ENCODE results near the gene CTNNA1.
"Not testable (repeated sequence)": the region's sequence is repeated elsewhere in the genome, so short reads cannot be mapped to it uniquely, and the experiment has no call there.

The CTNNA1 gene

DNA sequence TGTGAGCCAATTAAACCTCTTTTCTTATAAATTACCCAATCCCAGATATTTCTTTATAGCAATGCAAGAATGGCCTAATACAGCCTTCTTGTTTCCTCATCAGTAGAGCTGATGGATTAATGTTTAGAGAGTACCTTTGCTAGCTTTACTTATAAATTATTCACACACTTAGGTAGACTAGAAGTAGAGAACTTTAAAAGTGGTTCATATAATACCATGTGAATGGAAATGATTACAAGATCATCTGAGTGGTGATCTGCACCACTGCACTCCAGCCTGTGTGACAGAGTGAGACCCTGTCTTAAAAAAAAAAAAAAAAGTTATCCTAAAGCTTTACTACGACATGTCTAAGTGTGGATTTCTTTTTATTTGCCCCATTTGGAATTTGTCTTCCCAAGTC, 145.1 kb downstream of the CTNNA1 start:
- no peak for DNase-seq (ENCODE audit: low read depth)

DNA sequence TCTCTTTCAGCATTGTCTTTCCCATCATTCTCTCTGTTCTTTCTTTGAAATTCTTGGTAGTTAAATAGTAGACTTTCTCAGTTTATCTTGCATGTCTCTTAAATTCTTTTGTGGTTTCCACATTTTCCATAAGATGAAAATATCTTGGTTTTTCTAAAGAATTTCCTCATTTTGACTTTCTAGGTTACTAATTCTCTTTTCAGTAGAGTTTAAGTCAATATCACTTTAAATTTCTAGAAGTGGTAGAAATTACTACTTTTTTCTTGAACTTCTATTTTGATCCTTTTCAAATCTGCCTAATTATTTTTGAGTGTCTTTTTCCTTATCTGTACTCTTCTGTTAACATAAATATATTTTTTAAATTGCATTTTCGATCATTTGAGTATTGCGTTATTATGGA, 145.5 kb downstream of the CTNNA1 start:
- no peak for DNase-seq (ENCODE audit: low read depth)

DNA sequence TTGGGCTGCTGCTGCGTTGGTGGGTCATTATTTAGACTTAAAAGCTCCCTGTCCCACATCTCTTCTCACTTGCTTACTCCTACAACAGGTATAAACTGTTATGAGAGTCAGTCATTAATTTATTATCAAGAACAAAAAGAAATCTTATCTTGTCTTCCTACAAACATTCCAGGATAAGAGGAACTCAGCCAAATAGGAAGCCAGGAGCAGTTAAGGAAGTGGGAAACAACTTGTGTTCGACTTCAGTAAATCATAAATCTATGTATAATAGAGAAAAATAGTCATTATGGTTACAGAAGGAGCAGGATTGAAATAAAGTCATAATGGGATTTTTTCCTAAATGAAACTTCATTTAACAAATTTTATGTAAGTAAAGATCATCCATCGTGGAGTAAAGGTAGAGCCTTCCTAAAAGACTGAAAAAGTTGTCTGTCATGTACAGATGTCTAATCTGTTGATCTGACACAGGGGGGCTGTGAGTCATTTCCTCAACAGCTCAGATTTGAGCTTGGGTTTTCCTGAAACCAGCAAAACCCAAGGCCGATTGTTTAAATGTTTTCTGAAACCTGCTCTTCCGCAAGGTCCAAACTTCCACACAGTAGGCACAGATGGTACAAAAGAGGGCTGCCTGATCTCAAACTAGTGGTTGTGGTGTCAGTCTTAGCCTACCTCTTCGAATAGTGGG, 147.2 kb downstream of the CTNNA1 start:
- DNase-seq (ENCODE audit: low read depth): no peak

DNA sequence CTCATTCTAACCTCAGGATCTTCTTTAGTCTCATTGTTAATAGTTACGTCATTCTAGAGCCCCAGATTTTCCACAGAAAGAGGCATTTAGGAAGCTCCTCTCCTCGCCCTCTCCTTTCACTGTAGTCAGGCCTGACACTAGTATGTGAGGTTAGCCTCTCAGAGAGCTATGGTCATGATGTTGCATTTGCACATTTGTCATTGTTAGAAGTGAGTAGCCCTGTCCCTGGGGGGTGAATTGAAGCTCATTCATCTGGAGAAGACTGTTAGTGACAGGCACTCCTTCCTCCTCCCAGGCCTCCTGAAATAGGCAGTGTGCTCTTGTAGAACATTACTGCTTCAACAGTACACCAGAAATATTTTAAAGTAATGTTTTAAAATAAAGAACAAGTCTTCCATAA, 148.5 kb downstream of the CTNNA1 start:
- DNase-seq (ENCODE audit: low read depth): no peak

DNA sequence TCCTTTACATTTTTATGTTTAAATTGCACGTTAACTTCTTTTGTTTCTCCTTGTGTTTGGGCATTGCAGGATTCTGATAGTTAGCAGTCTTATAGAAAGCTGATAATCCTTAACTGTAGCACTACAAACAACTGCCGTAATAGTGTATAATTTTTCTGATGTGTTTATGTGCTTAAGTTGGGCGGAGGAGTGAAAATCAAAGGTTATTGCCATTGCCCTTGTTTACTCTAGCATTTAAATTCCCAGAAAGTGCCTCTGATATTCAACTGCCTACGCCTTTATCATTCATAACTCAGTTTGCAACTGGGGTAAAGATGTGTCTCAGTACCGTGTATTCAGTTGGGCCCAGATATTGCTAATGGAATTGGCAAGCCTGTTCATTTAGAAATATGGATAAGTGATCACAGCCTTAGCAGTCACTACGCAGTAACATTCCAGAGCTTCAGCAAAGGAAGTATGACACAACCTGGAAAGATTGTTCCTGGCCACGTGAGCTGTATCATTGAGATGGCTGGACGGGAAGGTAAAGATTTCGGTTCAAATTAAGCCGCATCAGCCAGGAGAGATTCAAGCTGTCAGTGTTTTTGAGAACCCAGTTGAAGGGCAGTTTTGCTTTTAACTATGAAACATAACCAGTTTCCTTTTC, 150.0 kb downstream of the CTNNA1 start:
- DNase-seq (ENCODE audit: low read depth): no peak

DNA sequence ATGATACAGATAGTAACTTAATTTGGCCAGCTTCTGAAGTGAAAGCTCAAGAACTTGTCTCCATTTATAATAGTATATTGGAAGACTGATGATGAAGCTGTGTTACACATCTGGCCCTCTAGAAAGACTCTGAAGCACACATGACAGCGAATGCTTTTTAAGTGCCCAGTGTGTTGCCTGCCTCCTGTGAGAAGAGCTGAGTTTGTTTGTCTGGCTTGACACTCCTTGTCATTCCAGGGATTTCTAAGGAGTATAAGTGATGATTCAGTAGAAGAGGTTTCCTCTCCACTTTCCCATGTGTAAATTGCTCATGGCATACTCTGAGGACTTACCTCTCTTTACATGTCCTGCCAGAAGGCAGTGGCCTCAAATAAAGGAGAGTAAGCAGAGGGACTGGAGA, 152.3 kb downstream of the CTNNA1 start:
- DNase-seq (ENCODE audit: low read depth): no peak

DNA sequence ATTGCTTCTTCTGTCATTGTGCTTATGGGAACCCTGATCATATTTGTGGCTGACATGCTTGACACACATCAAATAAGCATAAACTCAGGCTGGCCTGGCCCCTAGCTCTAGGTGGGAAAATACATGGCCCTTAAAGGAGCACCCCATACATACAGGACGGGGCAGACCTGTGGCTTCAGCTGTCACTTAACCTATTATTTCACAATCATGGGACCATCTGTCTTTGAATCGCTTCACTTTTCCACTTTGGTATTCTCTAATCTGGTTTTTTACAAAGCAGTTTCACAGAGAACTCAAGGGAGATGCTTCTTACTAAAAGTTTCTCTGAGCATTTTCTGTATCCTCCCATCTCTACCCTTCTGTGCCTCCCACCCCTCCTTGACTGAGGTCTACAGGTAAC, 156.5 kb downstream of the CTNNA1 start:
- DNase-seq (ENCODE audit: low read depth): no peak

DNA sequence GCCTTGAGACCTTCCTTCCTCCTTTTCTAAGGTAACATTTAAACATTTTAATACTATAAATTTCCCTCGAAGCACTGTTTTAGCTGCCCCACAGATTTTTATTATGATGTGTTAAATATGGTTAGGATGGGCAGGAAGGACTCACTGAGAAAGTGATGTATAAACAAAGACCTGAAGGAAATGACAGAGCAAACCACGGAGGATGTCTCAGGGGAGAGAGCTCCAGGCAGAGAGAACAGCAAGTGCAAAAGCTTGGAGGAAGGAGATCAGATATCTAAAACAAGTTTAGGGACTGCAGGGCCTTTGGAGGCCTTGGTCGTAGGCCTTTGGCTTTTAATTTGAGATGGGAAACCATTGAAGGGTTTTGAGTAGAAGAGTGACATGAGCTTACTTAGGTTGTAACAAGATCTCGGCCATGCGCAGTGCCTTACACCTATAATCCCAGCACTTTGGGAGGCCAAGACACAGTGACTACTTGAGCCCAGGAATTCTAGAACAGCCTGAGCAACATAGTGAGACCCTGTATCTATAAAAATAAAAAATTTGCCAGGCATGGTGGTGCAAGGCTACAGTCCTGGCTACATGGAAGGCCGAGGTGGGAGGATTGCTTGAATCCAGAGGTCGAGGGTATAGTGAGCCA, 157.4 kb downstream of the CTNNA1 start:
- no peak for DNase-seq (ENCODE audit: low read depth)

DNA sequence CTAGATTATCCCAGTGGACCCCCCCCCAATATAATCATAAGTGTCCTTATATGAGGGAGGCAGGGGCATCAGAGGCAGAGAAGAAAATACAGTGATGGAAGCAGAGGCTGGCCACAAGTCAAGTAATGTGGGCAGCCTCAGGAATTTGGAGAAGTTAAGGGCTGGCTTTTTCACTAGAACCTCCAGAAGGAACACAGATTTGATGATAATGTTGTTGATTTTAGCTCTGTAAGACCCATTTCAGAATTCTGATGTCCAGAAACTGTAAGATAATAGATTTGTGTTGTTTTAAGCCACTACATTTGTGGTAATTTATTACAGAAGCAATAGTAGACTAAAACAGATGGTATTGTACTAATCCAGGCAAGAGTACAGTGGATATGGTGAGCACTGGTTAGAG, 158.2 kb downstream of the CTNNA1 start:
- no peak for DNase-seq (ENCODE audit: low read depth)

DNA sequence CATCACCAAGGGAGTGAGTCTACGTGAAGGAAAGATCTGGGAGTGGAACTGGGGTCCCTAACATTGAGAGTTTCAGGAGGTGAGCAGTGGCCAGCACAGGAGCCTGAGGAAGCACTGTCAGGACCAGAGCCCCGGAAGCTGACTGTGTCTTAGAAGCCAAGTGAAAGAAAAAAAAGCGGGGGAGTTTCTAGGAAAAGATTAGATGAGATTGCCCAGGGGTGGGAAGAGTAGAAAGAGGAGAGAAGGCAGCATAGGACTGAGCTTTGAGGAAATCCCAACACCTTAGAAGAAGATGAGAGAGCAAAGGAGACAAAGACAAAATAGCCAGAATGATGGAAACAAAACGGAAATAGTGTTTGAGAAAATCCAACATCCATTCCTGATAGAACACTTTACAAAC, 158.9 kb downstream of the CTNNA1 start:
- no peak for DNase-seq (ENCODE audit: low read depth)

DNA sequence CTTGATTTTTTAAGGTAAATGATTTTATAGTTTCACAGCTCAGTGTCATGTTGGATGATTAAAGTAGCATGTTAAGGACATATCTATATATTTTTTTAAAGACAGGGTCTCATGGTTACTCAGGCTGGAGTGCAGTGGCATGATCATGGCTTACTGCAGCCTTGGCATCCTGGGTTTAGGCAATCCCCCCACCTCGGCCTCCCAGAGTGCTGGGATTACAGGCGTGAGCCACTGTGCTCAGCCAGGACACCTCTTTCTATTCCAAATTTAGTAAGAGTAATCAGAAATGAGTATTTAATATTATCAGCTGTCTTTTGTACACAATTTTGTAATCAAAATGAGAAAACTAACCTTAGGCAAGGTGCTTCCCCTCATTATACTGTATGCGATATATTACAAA, 160.5 kb downstream of the CTNNA1 start:
- no peak for DNase-seq (ENCODE audit: low read depth)

DNA sequence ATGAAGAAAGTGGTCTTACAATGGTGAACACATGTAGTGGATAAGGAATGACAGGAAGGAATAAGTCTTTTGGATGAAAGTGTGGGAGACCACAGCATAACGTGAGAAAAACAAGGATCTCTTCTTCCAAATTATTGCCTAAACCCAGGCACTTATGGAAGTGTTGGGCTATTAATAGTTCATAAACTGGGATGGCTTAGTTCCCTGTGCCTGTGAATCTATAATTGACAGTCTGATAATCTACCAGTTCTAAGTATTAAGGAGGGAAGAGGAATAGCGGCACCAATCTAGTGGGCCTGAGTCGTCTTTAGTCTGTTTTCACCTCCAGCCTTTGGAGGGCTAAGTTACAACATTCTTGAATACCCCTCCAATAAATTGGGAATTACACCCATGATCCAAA, 161.1 kb downstream of the CTNNA1 start:
- DNase-seq (ENCODE audit: low read depth): no peak

DNA sequence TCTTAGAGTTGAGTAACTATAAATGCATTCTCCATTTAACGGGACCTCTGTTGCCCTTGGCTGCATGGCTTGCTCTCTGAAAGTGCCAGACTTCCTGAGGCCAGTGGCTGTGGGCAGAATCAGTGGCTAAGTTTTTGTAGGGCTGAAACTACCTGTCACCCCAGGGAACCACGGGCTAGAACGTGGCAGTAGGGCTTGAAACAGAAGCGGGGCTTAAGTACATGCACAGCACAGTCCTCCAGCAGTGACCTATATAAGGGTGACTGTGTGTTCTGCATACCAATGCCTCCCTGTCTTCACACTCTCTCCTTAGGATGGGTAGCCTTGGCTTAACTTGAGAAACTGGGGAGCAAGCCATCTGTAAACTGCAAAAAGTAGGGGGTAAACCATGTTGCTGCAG, 165.5 kb downstream of the CTNNA1 start:
- DNase-seq (ENCODE audit: low read depth): no peak

DNA sequence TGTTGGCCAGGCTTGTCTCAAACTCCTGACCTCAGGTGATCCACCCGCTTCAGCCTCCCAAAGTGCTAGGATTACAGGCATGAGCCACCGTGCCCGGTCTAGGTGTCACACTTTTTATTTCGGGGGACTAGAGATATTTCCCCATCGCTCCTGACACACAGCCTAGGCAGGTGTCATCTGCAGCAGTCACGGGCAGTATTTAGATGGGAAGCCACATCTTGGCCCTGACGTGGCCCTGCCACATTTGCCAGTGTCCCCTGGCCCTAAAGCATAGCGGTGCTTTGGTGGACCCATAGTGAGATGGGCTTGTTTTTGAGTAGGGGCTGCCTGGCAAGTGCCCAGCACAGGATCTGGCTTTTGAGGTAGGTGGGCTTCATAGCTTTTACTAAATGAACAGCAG, 167.0 kb downstream of the CTNNA1 start:
- DNase-seq (ENCODE audit: low read depth): no peak

DNA sequence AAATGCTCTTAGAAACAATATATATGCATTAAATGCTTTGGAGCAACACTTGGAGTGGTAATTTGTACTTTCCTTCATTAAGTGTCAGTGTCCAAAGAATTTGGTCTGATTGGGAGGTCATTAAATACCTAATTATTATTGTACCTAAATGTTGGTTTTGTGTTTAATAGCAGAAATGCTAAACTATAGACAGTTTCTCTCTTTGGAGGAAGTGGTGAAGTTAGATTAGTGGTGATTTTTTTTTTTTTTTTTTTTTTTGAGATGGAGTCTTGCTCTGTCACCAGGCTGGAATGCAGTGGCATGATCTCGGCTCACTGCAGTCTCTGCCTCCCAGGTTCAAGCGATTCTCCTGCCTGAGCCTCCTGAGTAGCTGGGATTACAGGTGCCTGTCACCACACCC, 168.1 kb downstream of the CTNNA1 start:
- not testable (repeated sequence) for DNase-seq (ENCODE audit: low read depth)

DNA sequence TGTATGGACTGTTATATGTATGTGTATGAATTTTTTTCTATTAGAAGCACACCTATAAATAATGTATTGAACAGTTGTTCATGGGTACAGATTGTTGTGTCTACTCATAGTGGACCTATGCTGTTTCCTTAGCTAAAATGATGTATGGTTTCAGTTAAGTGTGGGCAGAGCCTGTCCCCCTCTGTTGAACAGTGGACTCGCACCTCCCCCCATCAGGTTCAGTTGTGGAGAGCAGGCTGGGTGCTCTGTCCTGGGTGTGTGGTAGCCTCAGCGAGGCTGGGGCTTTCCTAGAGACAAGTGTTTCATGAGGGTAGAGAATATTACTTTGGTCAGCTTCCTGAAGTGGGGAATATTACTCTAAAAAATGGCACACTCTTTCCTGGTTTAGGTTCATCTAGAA, 169.3 kb downstream of the CTNNA1 start:
- DNase-seq (ENCODE audit: low read depth): no peak

DNA sequence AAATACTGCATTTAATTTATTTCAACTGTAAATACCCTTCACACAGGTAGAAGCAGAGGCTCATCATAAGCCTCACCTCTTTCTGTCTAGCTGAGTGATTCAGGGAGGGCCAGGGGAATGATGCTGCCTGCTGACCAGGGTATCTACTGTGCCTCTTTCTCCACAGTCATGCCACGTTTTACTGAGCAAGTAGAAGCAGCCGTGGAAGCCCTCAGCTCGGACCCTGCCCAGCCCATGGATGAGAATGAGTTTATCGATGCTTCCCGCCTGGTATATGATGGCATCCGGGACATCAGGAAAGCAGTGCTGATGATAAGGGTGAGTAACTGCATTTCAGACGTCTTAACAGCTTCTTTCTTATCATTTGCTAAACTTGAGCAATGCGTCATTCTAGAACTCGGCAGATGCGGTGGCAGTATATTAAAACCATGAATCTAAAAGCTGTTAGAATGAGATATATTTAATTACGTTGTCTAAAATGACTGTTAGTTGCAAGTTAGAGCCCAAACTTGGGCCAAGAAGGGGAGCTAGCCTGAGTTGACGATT, 171.9 kb downstream of the CTNNA1 start:
- no peak for DNase-seq (ENCODE audit: low read depth)

DNA sequence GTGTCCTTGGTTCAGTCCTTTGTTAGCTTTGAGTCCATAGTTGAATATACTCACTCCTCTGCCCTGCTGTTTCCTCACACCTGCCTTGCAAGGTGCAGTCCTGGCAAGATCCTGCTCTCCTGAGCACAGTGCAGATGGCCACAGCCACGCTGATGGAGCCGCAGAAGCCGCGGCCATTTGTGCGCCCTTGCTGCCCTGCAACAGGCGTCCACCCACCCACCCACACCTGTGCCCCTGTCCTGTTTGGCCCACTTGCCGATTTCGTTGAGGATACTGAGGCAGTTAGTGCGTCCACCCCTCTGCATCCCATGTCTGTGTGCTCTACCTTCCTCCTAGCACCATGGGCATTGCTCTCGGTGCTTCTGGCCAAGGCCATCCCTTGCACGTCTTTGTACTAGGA, 173.0 kb downstream of the CTNNA1 start:
- DNase-seq (ENCODE audit: low read depth): no peak

DNA sequence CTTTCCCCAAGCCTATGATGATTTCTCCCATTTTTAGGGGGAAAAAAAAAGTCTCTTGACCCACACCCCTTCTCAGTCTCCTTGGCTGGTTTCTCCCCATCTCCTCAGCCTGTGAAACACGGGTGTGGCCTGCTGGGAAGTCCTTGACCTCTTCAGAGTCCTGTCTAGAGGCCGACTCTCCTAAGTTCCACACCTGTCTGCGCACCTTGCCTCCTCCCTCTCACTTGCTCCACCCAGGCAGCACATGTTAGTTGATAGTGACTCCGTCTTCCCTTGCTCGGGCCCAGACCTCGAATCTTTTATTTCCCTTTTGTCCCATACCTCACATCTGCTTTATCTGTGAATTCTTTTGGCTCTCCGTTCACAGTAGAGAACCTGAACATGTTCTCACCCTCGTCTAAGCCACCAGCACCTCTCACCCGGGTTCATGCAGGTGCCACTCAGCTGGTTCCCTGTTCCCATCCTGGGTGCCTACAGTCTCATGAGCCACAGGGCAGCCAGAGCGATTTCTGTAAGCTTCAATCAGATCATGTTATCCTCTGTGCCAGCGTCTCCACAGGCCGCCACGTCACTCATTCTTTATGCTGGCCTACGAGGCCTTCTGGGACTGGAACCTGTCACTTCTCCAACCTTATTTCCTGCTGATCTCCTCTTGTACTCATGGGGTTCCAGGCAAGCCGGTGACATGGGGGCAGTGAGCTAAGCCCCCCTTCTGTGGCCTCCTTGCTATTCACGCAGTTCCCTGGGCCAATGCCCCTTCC, 173.6 kb downstream of the CTNNA1 start:
- DNase-seq (ENCODE audit: low read depth): no peak

DNA sequence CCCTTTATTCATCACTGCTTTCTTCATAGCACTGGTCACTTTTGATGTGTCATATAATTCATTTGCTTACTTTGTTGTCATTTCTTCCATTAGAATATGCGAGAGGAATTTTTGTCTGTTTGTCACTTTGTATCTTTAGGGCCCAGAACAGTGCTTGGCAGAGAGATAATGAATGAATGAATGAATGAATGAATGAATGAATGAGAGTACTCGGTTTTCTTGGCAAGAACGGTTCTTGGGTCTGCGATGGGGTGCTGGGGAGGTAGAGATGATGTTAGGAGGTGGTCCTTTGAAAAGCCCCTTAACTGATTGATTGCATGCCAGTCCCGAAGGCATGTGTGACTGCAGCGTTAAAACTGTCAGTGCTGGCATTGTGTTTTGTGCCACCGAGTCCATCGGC, 174.3 kb downstream of the CTNNA1 start:
- no peak for DNase-seq (ENCODE audit: low read depth)

DNA sequence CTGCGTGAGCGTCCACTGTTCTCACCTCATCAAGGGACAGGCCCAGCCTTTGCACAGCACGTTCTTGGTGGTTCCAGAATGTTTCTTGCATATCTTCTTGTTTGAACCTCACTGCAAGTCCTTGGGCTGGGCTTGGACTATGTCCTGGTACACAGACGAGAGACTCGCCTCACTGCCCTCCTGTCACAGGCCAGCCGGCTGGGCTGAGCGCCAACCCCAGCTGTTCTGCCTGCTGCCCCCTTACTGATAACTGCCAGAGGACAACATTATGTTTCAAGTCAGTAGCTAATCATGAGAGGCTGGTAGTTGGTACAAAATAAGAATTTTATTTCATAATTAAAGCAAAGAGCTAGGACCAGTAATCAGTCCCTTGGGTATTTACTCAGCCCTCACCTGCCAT, 174.8 kb downstream of the CTNNA1 start:
- no peak for DNase-seq (ENCODE audit: low read depth)

DNA sequence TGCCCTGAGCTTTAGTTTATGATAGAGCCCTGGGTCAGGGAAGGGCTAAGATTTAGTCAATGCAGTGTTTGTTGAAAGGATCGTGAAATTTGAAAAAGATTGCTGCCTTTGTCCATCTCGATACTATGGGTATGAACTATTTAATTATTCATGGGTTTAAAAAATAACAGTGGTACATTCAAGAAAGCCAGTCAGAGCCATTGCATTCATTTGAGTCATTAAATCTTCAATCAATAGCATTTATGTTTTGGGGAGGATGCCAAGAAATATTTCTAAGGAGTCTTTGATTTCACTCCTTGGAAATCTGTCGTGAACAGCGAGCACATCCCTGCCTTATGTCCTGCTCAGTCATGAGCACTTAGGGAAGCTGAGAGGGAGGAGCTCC, 176.3 kb downstream of the CTNNA1 start:
- DNase-seq (ENCODE audit: low read depth): no peak
